GM19395 (cell line): Measurements from ENCODE around the gene CNTNAP2.

Experiments used
- ATAC-seq: cut with Tn5 transposase; IDR thresholded peaks from one replicate; pipeline ENCODE4 v1.9.1; 2021; ENCODE audit warnings: mild to moderate bottlenecking, moderate library complexity; ENCODE audit not compliant: unreplicated experiment

CNTNAP2 gene

GRCh38 chr7:147861058-147861716 lies 1744.6 kb downstream of the CNTNAP2 start:
- no peak for ATAC-seq

- no peak for ATAC-seq
These were observed 1745.3 kb downstream of the CNTNAP2 start for GRCh38 chr7:147861945-147862344.

- no peak for ATAC-seq
These were observed 1752.9 kb downstream of the CNTNAP2 start for GRCh38 chr7:147869456-147869855.

DNA sequence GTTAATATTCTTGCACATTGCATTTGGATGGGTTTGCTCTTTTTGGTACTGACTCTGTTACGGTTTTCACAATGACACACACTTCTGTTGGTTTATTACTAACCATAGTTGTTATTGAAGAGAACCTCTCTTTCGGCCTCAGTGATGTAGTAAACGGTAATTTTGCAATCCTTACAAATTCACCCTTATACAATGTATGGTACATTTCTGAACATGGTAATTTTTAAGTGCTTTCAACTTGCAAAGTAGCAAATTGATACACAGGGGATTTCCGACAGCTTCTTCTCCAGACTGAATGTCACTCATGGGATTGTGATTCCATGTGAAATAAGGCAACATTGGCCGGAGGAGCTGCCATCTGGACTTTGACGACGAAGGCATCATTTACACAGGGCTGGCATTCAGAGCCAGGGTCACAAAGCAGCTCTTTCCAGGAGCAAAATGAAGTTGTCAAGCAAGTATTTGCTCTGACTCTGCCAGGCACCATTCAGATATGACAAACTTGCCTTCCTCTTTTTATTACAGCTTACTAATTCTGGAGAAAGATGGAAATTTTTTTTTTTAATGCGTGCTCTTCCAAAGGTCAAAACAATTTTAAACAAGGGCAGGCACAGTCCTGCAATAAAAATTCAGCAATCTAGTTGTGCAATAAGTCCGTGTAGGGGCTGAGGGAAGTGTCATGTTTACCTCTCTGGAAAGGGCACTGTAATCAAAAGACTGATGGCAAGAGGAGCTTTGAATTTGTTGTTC lies 1762.5 kb downstream of the CNTNAP2 start:
- no peak for ATAC-seq

- no peak for ATAC-seq
These were observed 1769.3 kb downstream of the CNTNAP2 start for GRCh38 chr7:147885869-147886268.

- no peak for ATAC-seq
These were observed 1777.7 kb downstream of the CNTNAP2 start for GRCh38 chr7:147894271-147894670.

DNA sequence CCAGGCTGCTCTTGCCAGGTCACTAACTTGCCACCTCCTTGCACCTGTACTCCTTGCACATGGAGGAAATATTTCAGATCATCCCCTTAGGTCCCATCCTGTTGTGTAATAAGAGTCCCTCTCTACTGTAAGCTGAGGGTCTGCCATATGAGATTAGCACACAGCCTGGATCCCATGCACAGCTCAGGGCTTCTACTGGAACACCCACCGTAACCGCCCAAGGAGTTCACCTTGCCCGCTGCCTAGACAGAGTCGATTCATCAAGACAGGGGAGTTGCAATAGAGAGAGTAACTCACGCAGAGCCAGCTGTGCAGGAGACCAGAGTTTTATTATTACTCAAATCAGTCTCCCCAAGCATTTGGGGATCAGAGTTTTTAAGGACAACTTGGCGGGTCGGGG lies 1779.5 kb downstream of the CNTNAP2 start:
- no peak for ATAC-seq

DNA sequence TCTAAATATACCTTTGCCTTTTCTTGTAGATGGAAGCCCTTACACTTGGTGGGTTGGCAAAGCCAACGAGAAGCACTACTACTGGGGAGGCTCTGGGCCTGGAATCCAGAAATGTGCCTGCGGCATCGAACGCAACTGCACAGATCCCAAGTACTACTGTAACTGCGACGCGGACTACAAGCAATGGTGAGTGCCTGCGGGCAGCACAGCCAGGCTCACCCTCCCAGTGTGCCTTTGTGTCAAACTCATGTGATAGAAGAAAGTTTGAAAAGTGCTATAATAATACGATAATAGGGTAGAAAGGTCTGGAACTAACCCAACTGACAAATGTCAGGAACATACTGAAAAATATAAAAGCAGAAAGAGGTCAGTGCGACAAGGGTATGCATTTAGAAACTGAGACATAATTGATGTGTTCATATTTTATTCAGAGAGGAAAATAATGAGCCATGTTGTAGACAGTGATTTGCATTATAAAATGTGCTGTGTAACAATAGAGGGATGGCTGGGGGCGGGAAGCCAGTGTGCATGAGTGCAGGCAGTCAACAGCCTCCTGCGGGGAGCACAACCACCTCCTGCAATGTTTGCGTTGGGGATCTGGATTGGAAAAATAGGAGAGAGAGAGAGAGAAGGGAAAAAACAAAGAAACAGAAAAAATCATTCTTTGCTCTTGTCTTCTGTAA lies 1787.1 kb downstream of the CNTNAP2 start:
- no peak for ATAC-seq

- no peak for ATAC-seq
These were observed 1787.6 kb downstream of the CNTNAP2 start for GRCh38 chr7:147904219-147904576.

DNA sequence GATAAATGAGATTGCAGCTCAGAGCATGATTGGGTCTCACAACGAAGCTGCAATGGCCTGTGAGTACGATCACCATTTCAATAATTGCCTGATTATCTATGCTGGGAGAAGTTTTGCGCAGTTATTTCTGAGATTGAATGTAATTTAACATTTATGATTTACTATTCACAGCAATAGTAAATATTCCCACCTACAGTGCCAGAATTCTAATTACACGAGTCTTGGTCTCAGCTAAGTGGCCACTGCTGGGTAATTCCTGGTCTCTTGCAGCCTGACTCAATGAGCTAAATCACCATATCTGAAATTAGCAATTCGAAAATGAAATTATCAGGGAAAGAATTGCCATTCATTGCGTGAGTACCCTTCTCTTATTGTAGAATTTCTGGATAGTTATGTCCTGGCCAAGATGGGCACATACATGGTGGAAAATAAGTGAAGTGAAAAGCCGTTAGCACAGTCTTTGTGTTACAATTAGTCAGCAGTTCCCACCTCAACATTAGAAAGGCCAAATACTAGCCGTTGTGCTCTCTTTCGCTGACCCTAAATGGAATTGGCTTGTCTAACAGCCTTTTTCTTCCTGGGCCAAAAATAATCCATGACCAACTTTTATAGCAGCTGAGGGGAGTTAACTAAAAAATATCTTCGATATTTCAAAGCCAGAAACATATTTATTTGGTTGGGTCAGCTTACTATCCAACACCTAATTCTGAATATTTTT lies 1793.0 kb downstream of the CNTNAP2 start:
- no peak for ATAC-seq

DNA sequence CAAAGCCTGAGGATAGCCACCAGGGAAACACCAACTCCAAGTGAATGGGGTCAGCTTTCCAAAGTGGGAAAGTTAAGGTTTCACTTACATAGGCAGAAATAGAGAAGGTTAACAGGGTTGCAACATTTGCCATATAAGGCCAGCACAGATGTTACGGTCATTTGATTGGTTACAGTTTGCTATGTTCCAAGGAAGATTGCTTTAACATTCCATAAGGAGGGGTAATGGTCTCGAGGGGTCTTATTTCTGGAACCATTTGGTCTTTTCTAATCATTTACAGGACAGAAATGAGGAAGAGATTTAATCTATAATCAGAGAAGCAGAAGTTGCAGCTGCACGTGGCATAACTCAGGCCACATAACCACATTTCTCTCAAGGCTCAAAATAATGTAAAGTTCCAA lies 1794.6 kb downstream of the CNTNAP2 start:
- no peak for ATAC-seq

DNA sequence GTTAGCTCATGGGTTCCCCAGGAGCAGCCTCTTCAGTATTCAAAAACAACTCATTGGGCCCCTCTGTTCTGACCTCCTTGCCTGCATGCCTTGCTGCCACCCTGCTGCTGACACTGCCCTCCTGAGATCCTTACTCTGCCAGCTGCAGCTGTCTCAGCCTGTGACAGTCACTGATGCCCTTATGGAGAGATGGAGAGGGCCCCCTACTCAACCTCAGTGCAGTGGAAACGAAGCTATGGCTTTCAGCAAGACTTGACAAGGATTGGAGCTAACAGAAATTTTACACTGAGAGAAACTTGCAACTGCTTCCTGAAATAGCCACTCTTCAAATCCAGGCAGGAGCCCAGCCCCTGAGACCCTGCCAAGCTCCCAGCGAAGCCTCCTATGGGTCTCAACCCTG lies 1795.7 kb downstream of the CNTNAP2 start:
- no peak for ATAC-seq

DNA sequence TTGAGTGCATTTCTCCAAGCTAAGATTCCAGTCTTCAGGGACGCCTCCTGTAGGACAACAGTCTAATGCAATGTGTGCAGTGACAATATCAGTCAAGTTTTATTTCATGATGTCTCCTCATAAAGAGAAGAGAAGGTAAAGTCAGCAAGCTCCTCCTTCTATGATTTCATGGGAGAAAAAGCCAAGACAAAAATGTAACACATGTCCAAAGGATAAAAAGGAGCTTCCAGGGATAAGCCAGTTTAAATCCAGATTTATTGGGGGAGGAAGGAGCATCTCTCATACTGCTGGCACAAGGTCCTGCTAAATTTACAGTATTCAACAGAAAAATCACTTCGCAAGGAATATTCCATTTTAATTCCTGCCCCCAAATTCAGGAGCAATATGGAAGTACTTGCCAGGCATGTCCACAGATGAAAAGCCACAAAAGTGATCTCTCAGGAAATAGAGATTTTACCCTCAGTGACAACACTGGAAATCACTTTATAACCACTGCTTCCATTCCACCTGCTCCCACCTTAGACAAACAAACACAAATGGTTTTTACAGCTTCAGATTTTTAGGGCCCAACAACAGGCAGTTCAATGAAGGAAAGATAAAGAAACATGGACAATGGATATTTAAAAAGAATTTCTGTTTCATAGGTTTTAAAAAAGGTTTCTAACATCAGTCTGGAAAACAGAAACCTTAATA lies 1796.5 kb downstream of the CNTNAP2 start:
- ATAC-seq = no peak

DNA sequence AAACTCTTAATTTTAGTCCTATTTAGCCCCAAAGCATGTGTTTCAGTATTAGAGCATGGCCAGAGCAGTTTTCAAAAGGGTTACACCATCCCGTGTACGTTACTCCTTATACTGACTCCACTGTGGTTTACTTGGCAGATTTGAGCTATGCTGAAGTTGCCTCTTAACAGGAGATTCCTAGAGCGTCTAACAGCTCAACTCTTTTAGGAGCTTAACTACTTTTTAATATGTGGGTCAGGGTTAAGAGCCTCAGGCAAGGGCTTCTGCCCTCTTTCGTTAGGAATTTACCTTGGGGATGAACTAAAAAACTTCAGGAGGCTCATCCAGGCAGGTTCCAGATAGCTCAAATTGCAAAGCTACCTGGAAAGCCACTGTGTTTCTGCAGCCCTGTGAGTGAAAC lies 1799.2 kb downstream of the CNTNAP2 start:
- ATAC-seq = no peak

GRCh38 chr7:147916573-147916972 lies 1800.0 kb downstream of the CNTNAP2 start:
- no peak for ATAC-seq

- ATAC-seq = no peak
These were observed 1807.2 kb downstream of the CNTNAP2 start for GRCh38 chr7:147923841-147924240.

GRCh38 chr7:147937428-147937827 lies 1820.8 kb downstream of the CNTNAP2 start:
- ATAC-seq = no peak

- ATAC-seq = no peak
These were observed 1824.8 kb downstream of the CNTNAP2 start for GRCh38 chr7:147941381-147941780.

- no peak for ATAC-seq
These were observed 1827.7 kb downstream of the CNTNAP2 start for GRCh38 chr7:147944321-147944720.

GRCh38 chr7:147952918-147953317 lies 1836.3 kb downstream of the CNTNAP2 start:
- ATAC-seq = no peak
